Measurements from ENCODE around the gene ZNF268. TPM values are rescaled to one million over a fixed set of nuclear protein-coding genes. Genes with fewer than 3 reads are reported as not detected.

The ZNF268 gene
- total and polyA plus RNA-seq, 12 donors, result 3.9 to 49.2 (median 23.2) TPM

DNA sequence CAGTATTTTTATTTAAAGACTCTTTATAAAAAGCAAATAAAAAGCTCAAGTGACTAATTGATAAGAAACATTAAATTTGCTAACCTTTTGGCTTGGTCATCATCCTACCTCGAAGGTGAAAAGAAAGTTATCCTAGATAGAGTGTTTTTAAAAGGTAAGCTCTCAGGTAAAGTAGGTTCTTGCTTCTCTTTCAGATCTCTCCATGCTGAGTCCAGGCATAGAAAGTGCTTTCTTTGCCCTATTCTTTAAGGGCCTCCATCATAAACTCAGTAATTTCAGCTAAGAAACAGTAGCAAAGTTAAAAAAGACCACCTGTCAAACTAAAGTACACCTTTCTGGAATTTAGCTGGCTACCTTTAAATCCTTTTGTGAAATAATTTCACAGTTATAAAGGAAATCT, 75.0 kb downstream of the ZNF268 start:
- Histone ChIP-seq H3K4me1 (replicated peaks in 1 of 2) (no peaks in the 10 kb centered on the region), H3K27me3 (no peaks in the 10 kb centered on the region), H3K27ac (no peak overlapping the region), H3K4me3 (no peak overlapping the region), H3K36me3 (replicated peaks in 1 of 2) (no peaks in the 10 kb centered on the region), H3K9me3 (replicated peaks in 1 of 3) (no peaks in the 10 kb centered on the region)
- intact Hi-C loops (cut with DNase I), result no loop called here
- WGBS, 4 donors, result 31 to 47% (median 38%) methylated on average over 1 of the region's 1 CpG
- no peak for DNase-seq
- no peak for TF ChIP-seq POLR2A (IDR thresholded peaks at IDR 0.05)
- TF ChIP-seq, protein P1, sequence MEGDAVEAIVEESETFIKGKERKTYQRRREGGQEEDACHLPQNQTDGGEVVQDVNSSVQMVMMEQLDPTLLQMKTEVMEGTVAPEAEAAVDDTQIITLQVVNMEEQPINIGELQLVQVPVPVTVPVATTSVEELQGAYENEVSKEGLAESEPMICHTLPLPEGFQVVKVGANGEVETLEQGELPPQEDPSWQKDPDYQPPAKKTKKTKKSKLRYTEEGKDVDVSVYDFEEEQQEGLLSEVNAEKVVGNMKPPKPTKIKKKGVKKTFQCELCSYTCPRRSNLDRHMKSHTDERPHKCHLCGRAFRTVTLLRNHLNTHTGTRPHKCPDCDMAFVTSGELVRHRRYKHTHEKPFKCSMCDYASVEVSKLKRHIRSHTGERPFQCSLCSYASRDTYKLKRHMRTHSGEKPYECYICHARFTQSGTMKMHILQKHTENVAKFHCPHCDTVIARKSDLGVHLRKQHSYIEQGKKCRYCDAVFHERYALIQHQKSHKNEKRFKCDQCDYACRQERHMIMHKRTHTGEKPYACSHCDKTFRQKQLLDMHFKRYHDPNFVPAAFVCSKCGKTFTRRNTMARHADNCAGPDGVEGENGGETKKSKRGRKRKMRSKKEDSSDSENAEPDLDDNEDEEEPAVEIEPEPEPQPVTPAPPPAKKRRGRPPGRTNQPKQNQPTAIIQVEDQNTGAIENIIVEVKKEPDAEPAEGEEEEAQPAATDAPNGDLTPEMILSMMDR (IDR thresholded peaks at IDR 0.05), result no peak

GRCh38 chr12:133264173-133264572, 82.9 kb downstream of the ZNF268 start:
- H3K27me3 ChIP-seq, result no peaks in the 10 kb centered on the region
- H3K9me3 ChIP-seq (replicated peaks in 1 of 3), result no peaks in the 10 kb centered on the region
- WGBS, 4 donors, result 77 to 86% (median 81%) methylated on average over 14 to 33 of the region's 33 CpGs
- no peaks in the 10 kb centered on the region for H3K36me3 ChIP-seq (replicated peaks in 1 of 2)
- H3K4me3 ChIP-seq, result no peak overlapping the region
- no peaks in the 10 kb centered on the region for H3K4me1 ChIP-seq (replicated peaks in 1 of 2)
- DNase-seq, result peak in 2 of 7 donors; percentile 34 to 53
- TF ChIP-seq, protein P1 (IDR thresholded peaks at IDR 0.05), result no peak
- TF ChIP-seq POLR2A (IDR thresholded peaks at IDR 0.05), result no peak
- intact Hi-C loops (cut with DNase I), result no loop called here
- no peak overlapping the region for H3K27ac ChIP-seq

Small RNA genes within 50 kb of the gene (small RNA-seq; reads per million reads assigned to genes)
- gene RF00019, result 0 reads per million in 2 donors
- 0 reads per million in 2 donors for gene RNU6-717P

Other genes with a start within 250 kb of the ZNF268 start
- 10 to 100 TPM in 4 of 9 donors, 1 to 10 TPM in 5; 3.7 to 16.3 (median 9.0) TPM for gene ZNF605, start 225.2 kb upstream of the ZNF268 start, total RNA-seq
- 10 to 100 TPM in 1 of 3 donors, 1 to 10 TPM in 2; 2.7 to 12.8 (median 6.3) TPM for gene ZNF605, start 225.2 kb upstream of the ZNF268 start, polyA plus RNA-seq
- 10 to 100 TPM in 4 of 9 donors, 1 to 10 TPM in 5; 1.1 to 13.4 (median 9.2) TPM for gene ZNF26, start 195.1 kb upstream of the ZNF268 start, total RNA-seq
- 1 to 10 TPM; 2.9 to 5.0 (median 4.2) TPM for gene ZNF26, start 195.1 kb upstream of the ZNF268 start, polyA plus RNA-seq
- 10 to 100 TPM in 8 of 9 donors, 1 to 10 TPM in 1; 8.0 to 42.3 (median 20.2) TPM for gene ZNF84, start 144.0 kb upstream of the ZNF268 start, total RNA-seq
- 10 to 100 TPM; 14.8 to 22.2 (median 17.0) TPM for gene ZNF84, start 144.0 kb upstream of the ZNF268 start, polyA plus RNA-seq
- gene ZNF140, start 100.6 kb upstream of the ZNF268 start, total RNA-seq, result 10 to 100 TPM in 7 of 9 donors, 1 to 10 TPM in 2; 6.5 to 24.3 (median 18.0) TPM
- 10 to 100 TPM; 24.8 to 37.3 (median 26.2) TPM for gene ZNF140, start 100.6 kb upstream of the ZNF268 start, polyA plus RNA-seq
- 1 to 10 TPM in 8 of 9 donors, under 1 TPM in 1; 0.69 to 3.0 (median 1.9) TPM for gene ZNF891, start 51.2 kb upstream of the ZNF268 start, total RNA-seq
- 1 to 10 TPM in 2 of 3 donors, under 1 TPM in 1; 0.51 to 1.8 (median 1.2) TPM for gene ZNF891, start 51.2 kb upstream of the ZNF268 start, polyA plus RNA-seq
- gene ZNF10, start 50.9 kb upstream of the ZNF268 start, total RNA-seq, result 10 to 100 TPM in 4 of 9 donors, 1 to 10 TPM in 5; 3.5 to 25.2 (median 8.8) TPM
- gene ZNF10, start 50.9 kb upstream of the ZNF268 start, polyA plus RNA-seq, result 10 to 100 TPM; 10.7 to 18.6 (median 13.0) TPM
- gene ANHX, start 54.4 kb downstream of the ZNF268 start, total RNA-seq, result not detected
- gene ANHX, start 54.4 kb downstream of the ZNF268 start, polyA plus RNA-seq, result not detected

Measured in adrenal gland (tissue), 12 donors.